SK-N-SH treated with all-trans-retinoic acid at 6 μM for 48 hours (cell line): ENCODE measurements around the gene TRIM46.
"Not testable (repeated sequence)": the region's sequence is repeated elsewhere in the genome, so short reads cannot be mapped to it uniquely, and the experiment has no call there.

Experiments used
- ATAC-seq: fragments of 200-7000 bp; cut with Tn5 transposase; 3 replicates; pipeline ENCODE4 v1.9.1; 2020; ENCODE audit warnings: mild to moderate bottlenecking, moderate library complexity
- ARNTL ChIP-seq: fragments of 450-650 bp; formaldehyde crosslinking; IDR thresholded peaks from 2 replicates; pipeline ENCODE4 v1.5.0; 2020; ENCODE audit warnings: low read depth, mild to moderate bottlenecking, moderate library complexity, borderline replicate concordance
- BACH2 ChIP-seq: fragments of 250-450 bp; sonication (Bioruptor Pico); IDR thresholded peaks from 2 replicates; pipeline ENCODE4 v1.9.0; 2021; ENCODE audit warnings: mild to moderate bottlenecking, borderline replicate concordance
- CSDC2 ChIP-seq: fragments of 250-450 bp; sonication (Bioruptor Pico); IDR thresholded peaks from 2 replicates; pipeline ENCODE4 v1.5.0; 2020; ENCODE audit warnings: mild to moderate bottlenecking, moderate library complexity
- ESRRG ChIP-seq: fragments of 250-450 bp; sonication (Bioruptor Pico); IDR thresholded peaks from 2 replicates; pipeline ENCODE4 v1.6.1; 2021; ENCODE audit warnings: mild to moderate bottlenecking
- GLIS3 ChIP-seq: fragments of 250-450 bp; sonication (Bioruptor Pico); IDR thresholded peaks from 2 replicates; pipeline ENCODE4 v1.5.0; 2020; ENCODE audit warnings: mild to moderate bottlenecking, moderate library complexity
- ISL1 ChIP-seq: fragments of 250-450 bp; sonication (Bioruptor Pico); IDR thresholded peaks from 2 replicates; pipeline ENCODE4 v2.1.2; 2022; ENCODE audit warnings: mild to moderate bottlenecking, moderate library complexity
- PPARA ChIP-seq: fragments of 250-450 bp; sonication (Bioruptor Pico); IDR thresholded peaks from 2 replicates; pipeline ENCODE4 v1.5.0; 2020; ENCODE audit warnings: mild to moderate bottlenecking, borderline replicate concordance
- SNAI2 ChIP-seq: fragments of 250-450 bp; sonication (Bioruptor Pico); IDR thresholded peaks from 2 replicates; pipeline ENCODE4 v1.5.0; 2020; ENCODE audit warnings: mild to moderate bottlenecking, moderate library complexity
- TOX ChIP-seq: fragments of 250-450 bp; sonication (Bioruptor Pico); IDR thresholded peaks from 2 replicates; pipeline ENCODE4 v1.8.0; 2021; ENCODE audit warnings: mild to moderate bottlenecking, moderate library complexity, borderline replicate concordance
- ZC3H10 ChIP-seq: fragments of 250-450 bp; sonication (Bioruptor Pico); IDR thresholded peaks from 2 replicates; pipeline ENCODE4 v1.5.1; 2021; ENCODE audit warnings: mild to moderate bottlenecking, moderate library complexity
- ZFP3 ChIP-seq: fragments of 250-450 bp; sonication (Bioruptor Pico); IDR thresholded peaks from 2 replicates; pipeline ENCODE4 v1.5.0; 2020; ENCODE audit warnings: mild to moderate bottlenecking, moderate library complexity
- ZFP30 ChIP-seq: fragments of 450-650 bp; formaldehyde crosslinking; IDR thresholded peaks from 2 replicates; pipeline ENCODE4 v1.5.0; 2022; ENCODE audit warnings: mild to moderate bottlenecking, moderate library complexity
- ZNF565 ChIP-seq: fragments of 450-650 bp; formaldehyde crosslinking; conservative IDR thresholded peaks from 2 replicates; pipeline ENCODE4 v1.5.0; 2020; ENCODE audit warnings: low read depth, mild to moderate bottlenecking, moderate library complexity
- ZNF70 ChIP-seq: fragments of 450-650 bp; formaldehyde crosslinking; IDR thresholded peaks from 2 replicates; pipeline ENCODE4 v1.5.0; 2020; ENCODE audit warnings: mild to moderate bottlenecking, moderate library complexity
- ZNF8 ChIP-seq: fragments of 450-650 bp; formaldehyde crosslinking; IDR thresholded peaks from 2 replicates; pipeline ENCODE4 v1.5.0; 2020; ENCODE audit warnings: mild to moderate bottlenecking, moderate library complexity
- TF ChIP-seq, protein P1 (sequence below): fragments of 250-450 bp; sonication (Bioruptor Pico); IDR thresholded peaks from 2 replicates; pipeline ENCODE4 v1.8.0; 2021; ENCODE audit warnings: low read depth, mild to moderate bottlenecking, moderate library complexity, borderline replicate concordance
- TF ChIP-seq, protein P2 (sequence below): fragments of 250-450 bp; sonication (Bioruptor Pico); IDR thresholded peaks from 2 replicates; pipeline ENCODE4 v1.5.1; 2020; ENCODE audit warnings: low read depth, mild to moderate bottlenecking, moderate library complexity
- TF ChIP-seq, protein P3 (sequence below): fragments of 250-450 bp; sonication (Bioruptor Pico); IDR thresholded peaks from 2 replicates; pipeline ENCODE4 v1.5.1; 2021; ENCODE audit warnings: mild to moderate bottlenecking, moderate library complexity
- TF ChIP-seq, protein P4 (sequence below): fragments of 250-450 bp; sonication (Bioruptor Pico); IDR thresholded peaks from 2 replicates; pipeline ENCODE4 v1.5.0; 2020; ENCODE audit warnings: mild to moderate bottlenecking, moderate library complexity
- TF ChIP-seq, protein P5 (sequence below): fragments of 250-450 bp; sonication (Bioruptor Pico); IDR thresholded peaks from 2 replicates; pipeline ENCODE4 v1.8.0; 2020; ENCODE audit warnings: mild to moderate bottlenecking, moderate library complexity, borderline replicate concordance

TRIM46 gene

DNA sequence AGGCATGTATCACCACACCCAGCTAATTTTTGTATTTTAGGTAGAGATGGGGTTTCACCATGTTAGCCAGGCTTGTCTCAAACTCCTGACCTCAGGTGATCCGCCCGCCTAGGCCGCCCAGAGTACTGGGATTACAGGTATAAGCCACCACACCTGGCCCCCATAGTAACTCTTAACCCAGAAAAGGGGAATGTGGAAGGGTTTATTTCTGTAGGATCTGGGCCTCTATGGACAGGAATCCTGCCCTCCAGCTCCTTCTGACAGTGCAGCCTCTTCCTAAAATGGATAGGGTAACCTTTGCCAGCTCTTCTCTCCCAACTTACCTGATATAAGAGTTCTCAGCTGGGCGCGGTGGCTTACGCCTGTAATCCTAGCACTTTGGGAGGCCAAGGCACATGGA, 11.0 kb upstream of the TRIM46 start:
- not testable (repeated sequence) for ATAC-seq

DNA sequence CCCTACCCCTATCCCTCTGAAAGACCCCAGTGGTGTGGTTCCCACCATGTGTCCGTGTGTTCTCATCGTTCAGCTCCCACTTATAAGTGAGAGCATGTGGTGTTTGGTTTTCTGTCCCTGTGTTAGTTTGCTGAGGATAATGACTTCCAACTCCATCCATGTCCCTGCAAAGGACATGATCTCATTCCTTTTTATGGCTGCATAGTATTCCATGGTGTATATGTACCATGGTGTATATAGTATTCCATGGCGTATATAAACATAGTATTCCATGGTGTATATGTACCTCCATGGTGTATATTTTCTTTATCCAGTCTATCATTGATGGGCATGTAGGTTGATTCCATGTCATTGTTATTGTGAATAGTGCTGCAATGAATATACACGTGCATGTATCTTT, 9.9 kb upstream of the TRIM46 start:
- not testable (repeated sequence) for ATAC-seq

DNA sequence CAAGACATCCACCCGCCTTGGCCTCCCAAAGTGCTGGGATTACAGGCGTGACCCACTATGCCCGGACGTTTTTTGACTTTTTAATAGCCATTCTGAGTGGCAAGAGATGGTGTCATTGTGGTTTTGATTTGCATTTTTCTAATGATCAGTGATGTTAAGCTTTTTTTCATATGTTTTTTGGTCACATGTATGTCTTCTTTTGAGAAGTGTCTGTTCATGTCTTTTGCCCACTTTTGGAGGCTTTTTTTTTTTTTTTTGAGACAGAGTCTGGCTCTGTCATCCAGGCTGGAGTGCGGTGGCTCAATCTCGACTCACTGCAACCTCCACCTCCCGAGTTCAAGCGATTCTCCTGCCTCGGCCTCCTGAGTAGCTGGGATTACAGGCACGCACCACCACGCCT, 9.0 kb upstream of the TRIM46 start:
- not testable (repeated sequence) for ATAC-seq

DNA sequence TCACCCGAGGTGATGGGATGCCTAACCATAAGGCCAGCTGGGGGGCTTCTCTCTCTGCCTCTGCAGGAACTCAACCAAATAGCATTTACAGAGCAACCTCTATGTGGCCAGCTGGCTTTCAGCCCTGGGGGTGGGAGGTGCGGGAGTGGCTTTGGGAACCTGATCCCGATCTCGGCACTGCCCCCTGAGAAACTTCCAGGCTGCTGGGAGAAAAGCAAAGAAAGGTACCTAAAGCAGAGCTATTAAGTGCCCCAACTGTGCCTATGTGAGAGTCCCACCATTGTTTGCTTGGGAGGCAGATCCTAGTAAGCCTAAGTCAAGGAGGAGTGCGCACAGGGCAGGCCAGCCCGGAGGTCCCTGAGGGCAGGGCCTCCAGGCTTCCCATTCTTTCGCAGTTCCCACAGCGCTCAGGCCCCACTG, 7.6 kb upstream of the TRIM46 start:
- no peak for ATAC-seq
- TF ChIP-seq, protein P1, sequence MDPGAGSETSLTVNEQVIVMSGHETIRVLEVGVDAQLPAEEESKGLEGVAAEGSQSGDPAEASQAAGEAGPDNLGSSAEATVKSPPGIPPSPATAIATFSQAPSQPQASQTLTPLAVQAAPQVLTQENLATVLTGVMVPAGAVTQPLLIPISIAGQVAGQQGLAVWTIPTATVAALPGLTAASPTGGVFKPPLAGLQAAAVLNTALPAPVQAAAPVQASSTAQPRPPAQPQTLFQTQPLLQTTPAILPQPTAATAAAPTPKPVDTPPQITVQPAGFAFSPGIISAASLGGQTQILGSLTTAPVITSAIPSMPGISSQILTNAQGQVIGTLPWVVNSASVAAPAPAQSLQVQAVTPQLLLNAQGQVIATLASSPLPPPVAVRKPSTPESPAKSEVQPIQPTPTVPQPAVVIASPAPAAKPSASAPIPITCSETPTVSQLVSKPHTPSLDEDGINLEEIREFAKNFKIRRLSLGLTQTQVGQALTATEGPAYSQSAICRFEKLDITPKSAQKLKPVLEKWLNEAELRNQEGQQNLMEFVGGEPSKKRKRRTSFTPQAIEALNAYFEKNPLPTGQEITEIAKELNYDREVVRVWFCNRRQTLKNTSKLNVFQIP (CRISPR knock-in tag), result no peak
- TF ChIP-seq ZFP30 (CRISPR knock-in tag), result no peak
- no peak for TF ChIP-seq SNAI2
- TF ChIP-seq ZNF565 (CRISPR knock-in tag), result no peak

DNA sequence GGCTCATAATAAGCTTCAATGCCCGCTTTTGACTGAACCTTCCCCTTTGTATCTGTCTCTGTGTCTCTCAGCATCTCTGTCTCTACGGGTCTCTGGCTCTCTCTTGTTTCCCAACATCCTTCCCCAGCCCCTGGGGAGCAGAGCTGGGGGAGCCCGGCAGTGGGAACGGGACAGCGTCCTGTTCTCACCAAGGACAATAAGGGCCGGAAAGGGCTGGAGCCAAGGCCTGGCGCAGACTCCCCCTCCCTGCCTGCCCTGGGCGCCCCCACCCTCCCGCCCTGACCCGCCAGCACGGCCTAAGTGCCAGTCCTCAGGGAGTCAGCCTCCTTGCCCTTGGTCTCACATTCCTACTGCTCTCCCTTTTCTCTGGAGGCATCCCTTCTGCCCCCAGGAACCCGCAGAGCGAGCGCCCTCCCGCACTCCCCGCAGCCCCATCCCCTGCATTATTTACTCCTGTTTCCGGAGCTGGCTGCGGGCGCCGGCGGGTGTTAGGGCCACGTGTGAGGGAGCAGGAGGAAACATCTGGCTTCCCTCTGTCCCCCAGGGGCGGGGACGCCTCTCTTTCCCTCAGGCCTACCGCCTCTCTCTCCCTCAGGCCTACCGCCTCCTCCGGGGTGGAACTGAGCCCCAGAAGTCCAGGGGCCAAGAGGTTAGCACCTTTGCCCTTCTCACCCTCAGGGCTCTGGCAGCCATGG, 7.0 kb upstream of the TRIM46 start:
- no peak for TF ChIP-seq ZNF565 (CRISPR knock-in tag)
- TF ChIP-seq, protein P2, sequence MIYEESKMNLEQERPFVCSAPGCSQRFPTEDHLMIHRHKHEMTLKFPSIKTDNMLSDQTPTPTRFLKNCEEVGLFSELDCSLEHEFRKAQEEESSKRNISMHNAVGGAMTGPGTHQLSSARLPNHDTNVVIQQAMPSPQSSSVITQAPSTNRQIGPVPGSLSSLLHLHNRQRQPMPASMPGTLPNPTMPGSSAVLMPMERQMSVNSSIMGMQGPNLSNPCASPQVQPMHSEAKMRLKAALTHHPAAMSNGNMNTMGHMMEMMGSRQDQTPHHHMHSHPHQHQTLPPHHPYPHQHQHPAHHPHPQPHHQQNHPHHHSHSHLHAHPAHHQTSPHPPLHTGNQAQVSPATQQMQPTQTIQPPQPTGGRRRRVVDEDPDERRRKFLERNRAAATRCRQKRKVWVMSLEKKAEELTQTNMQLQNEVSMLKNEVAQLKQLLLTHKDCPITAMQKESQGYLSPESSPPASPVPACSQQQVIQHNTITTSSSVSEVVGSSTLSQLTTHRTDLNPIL, result no peak
- no peak for TF ChIP-seq GLIS3 (CRISPR knock-in tag)
- no peak for TF ChIP-seq PPARA (CRISPR knock-in tag)
- no peak for TF ChIP-seq ZFP3 (CRISPR knock-in tag)
- no peak for TF ChIP-seq BACH2
- TF ChIP-seq ESRRG, result no peak
- TF ChIP-seq TOX (CRISPR knock-in tag), result no peak
- TF ChIP-seq ISL1 (CRISPR knock-in tag), result no peak
- TF ChIP-seq ZC3H10 (CRISPR knock-in tag), result no peak
- TF ChIP-seq, protein P3, sequence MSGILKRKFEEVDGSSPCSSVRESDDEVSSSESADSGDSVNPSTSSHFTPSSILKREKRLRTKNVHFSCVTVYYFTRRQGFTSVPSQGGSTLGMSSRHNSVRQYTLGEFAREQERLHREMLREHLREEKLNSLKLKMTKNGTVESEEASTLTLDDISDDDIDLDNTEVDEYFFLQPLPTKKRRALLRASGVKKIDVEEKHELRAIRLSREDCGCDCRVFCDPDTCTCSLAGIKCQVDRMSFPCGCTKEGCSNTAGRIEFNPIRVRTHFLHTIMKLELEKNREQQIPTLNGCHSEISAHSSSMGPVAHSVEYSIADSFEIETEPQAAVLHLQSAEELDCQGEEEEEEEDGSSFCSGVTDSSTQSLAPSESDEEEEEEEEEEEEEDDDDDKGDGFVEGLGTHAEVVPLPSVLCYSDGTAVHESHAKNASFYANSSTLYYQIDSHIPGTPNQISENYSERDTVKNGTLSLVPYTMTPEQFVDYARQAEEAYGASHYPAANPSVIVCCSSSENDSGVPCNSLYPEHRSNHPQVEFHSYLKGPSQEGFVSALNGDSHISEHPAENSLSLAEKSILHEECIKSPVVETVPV, result no peak
- TF ChIP-seq, protein P4, sequence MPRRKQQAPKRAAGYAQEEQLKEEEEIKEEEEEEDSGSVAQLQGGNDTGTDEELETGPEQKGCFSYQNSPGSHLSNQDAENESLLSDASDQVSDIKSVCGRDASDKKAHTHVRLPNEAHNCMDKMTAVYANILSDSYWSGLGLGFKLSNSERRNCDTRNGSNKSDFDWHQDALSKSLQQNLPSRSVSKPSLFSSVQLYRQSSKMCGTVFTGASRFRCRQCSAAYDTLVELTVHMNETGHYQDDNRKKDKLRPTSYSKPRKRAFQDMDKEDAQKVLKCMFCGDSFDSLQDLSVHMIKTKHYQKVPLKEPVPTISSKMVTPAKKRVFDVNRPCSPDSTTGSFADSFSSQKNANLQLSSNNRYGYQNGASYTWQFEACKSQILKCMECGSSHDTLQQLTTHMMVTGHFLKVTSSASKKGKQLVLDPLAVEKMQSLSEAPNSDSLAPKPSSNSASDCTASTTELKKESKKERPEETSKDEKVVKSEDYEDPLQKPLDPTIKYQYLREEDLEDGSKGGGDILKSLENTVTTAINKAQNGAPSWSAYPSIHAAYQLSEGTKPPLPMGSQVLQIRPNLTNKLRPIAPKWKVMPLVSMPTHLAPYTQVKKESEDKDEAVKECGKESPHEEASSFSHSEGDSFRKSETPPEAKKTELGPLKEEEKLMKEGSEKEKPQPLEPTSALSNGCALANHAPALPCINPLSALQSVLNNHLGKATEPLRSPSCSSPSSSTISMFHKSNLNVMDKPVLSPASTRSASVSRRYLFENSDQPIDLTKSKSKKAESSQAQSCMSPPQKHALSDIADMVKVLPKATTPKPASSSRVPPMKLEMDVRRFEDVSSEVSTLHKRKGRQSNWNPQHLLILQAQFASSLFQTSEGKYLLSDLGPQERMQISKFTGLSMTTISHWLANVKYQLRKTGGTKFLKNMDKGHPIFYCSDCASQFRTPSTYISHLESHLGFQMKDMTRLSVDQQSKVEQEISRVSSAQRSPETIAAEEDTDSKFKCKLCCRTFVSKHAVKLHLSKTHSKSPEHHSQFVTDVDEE, result no peak
- TF ChIP-seq, protein P5, sequence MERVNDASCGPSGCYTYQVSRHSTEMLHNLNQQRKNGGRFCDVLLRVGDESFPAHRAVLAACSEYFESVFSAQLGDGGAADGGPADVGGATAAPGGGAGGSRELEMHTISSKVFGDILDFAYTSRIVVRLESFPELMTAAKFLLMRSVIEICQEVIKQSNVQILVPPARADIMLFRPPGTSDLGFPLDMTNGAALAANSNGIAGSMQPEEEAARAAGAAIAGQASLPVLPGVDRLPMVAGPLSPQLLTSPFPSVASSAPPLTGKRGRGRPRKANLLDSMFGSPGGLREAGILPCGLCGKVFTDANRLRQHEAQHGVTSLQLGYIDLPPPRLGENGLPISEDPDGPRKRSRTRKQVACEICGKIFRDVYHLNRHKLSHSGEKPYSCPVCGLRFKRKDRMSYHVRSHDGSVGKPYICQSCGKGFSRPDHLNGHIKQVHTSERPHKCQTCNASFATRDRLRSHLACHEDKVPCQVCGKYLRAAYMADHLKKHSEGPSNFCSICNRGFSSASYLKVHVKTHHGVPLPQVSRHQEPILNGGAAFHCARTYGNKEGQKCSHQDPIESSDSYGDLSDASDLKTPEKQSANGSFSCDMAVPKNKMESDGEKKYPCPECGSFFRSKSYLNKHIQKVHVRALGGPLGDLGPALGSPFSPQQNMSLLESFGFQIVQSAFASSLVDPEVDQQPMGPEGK (CRISPR knock-in tag), result no peak
- TF ChIP-seq CSDC2, result no peak
- TF ChIP-seq ARNTL (CRISPR knock-in tag), result no peak
- TF ChIP-seq ZNF8, result no peak
- no peak for TF ChIP-seq ZNF70 (CRISPR knock-in tag)

More for the DNA sequence above, 7.0 kb upstream of the TRIM46 start:
- no peak for ATAC-seq
